Measurements from ENCODE around the gene TRIO.

Gene TRIO

DNA sequence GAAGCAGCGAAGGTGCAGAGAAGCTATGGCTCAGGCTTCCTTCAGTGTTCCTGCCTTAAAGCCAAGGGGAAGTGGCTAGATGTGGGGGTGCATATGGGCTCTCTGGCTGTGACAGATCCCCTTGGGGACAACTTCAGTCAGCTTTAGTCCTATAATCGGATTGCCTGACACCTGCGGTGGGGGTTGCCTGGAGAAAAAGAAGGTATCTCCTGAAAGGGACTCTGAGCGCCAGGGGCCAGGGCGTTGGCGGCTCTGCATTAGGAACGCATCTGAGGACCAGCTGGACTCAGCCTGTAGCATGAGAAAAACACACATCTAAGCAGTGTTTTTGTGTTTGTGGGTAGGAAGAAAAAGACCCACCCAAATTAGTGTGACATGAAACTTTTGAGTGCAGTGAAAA, 354.2 kb downstream of the TRIO start:
- Histone ChIP-seq H3K4me3 (ENCODE audit: low read length) (no peak overlapping the region), H3K9ac (ENCODE audit: low read depth, low read length) (no peak overlapping the region), H3K27me3 (ENCODE audit: insufficient read depth, low read length) (no peaks in the 10 kb centered on the region), H3K36me3 (ENCODE audit: insufficient read depth, low read depth, low read length) (peaks cover 82% of the 10 kb centered on the region), H3K4me1 (ENCODE audit: insufficient read depth, low read length) (no peaks in the 10 kb centered on the region), H3K9me3 (ENCODE audit: insufficient read depth, low read depth, low read length) (no peaks in the 10 kb centered on the region), H3K27ac (ENCODE audit: low read length) (no peak overlapping the region)

DNA sequence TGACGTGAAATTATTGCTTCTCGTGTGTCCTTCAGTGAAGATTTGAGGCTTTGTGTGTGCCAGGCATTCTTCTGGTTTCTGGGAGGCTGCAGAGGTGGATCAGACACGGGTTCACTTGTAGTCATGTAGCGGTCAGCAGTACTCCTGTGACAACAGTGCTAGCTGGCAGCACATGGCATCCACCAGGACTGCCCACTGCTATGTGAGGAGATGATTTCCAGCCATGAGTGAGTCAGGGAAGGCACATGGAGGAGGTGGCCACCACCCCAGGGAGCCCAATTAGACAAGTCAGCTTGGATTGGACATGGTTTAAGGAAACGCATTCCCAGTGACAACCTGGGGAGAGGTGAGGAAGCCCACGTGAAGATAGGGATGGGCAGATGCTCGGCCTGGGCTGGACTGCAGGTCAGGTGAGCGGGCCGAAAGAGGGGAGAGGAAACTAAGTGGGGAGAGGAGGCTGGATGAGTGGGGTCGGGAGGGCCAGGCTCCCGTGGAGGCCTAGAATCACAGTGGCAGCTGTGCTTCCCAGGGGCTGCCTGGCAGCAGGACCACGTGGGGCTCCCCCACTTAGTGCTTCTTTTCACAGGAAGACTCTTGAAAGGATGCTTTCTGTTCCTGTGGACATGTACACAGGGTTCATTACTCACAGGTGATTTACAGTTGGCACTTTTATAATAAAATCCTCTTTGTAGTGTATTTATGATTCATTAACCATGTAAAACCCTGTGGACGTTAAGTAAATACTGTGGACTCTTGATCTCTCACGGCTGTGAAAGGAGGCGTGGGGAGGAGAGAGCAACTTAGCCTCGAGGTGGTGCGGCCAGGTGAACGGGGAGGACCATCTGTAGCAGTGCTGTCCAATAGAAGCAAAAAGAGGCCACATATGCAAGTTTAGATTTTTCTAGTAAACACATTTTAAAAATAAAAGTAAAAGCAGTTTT, 358.5 kb downstream of the TRIO start:
- H3K9me3 ChIP-seq (ENCODE audit: insufficient read depth, low read depth, low read length) = no peaks in the 10 kb centered on the region
- no peaks in the 10 kb centered on the region for H3K4me1 ChIP-seq (ENCODE audit: insufficient read depth, low read length)
- H3K36me3 ChIP-seq (ENCODE audit: insufficient read depth, low read depth, low read length) = peaks cover 70% of the 10 kb centered on the region
- H3K9ac ChIP-seq (ENCODE audit: low read depth, low read length) = no peak overlapping the region
- no peak overlapping the region for H3K27ac ChIP-seq (ENCODE audit: low read length)
- no peaks in the 10 kb centered on the region for H3K27me3 ChIP-seq (ENCODE audit: insufficient read depth, low read length)
- H3K4me3 ChIP-seq (ENCODE audit: low read length) = no peak overlapping the region

DNA sequence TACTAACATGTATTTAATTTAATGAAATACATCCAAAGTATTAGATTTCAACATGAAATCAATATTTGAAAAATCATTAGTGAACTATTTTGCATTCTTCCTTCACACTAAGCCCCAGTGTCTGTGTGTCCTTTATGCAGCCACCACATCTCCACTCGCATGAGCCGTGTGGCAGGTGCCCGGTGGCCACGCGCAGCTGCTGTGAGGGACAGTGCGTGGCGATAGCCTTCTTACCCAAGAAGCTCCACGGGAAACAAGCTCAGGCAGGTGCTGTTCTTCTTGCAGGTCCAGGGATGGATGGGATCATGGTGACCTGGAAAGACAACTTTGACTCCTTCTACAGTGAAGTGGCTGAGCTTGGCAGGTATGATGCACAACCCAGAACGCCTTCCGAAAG, 359.1 kb downstream of the TRIO start:
- Histone ChIP-seq H3K4me3 (ENCODE audit: low read length) (no peak overlapping the region), H3K27ac (ENCODE audit: low read length) (no peak overlapping the region), H3K4me1 (ENCODE audit: insufficient read depth, low read length) (no peaks in the 10 kb centered on the region), H3K27me3 (ENCODE audit: insufficient read depth, low read length) (no peaks in the 10 kb centered on the region), H3K36me3 (ENCODE audit: insufficient read depth, low read depth, low read length) (peaks cover 68% of the 10 kb centered on the region), H3K9me3 (ENCODE audit: insufficient read depth, low read depth, low read length) (no peaks in the 10 kb centered on the region), H3K9ac (ENCODE audit: low read depth, low read length) (no peak overlapping the region)

DNA sequence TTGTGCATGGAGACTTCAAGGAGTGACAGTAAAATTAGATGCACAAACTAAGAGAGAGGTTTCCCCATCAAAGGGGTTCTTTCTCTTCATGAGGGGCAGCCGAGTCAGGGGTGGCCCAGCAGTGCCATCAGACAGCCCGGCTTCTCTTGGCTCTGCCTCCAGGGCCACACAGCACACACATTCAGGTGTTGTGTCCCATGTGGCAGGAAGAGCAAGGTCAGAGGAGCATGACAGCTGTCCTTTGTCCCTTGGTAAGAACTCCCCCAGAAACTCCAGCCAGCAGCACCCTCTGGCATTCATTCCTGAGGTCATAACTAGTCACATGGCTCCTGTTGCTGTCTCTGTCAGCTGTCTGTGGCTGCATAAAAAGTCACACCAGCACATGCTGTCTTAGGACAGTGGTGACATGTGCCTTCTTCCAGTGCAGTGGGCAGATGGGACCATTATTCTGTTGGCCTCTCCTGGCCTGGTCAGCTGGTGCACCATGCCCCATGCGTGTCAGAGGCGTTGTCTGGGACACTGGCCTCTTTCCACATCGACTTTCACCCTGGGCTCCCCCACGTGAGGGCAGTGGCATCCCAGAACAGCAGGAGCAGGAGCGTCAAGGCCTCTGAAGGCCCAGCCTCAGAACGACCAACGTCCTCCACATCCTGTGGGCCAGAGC, 360.0 kb downstream of the TRIO start:
- no peaks in the 10 kb centered on the region for H3K4me1 ChIP-seq (ENCODE audit: insufficient read depth, low read length)
- no peaks in the 10 kb centered on the region for H3K9me3 ChIP-seq (ENCODE audit: insufficient read depth, low read depth, low read length)
- peaks cover 68% of the 10 kb centered on the region for H3K36me3 ChIP-seq (ENCODE audit: insufficient read depth, low read depth, low read length)
- no peak overlapping the region for H3K9ac ChIP-seq (ENCODE audit: low read depth, low read length)
- H3K27me3 ChIP-seq (ENCODE audit: insufficient read depth, low read length) = no peaks in the 10 kb centered on the region
- no peak overlapping the region for H3K27ac ChIP-seq (ENCODE audit: low read length)
- no peak overlapping the region for H3K4me3 ChIP-seq (ENCODE audit: low read length)

DNA sequence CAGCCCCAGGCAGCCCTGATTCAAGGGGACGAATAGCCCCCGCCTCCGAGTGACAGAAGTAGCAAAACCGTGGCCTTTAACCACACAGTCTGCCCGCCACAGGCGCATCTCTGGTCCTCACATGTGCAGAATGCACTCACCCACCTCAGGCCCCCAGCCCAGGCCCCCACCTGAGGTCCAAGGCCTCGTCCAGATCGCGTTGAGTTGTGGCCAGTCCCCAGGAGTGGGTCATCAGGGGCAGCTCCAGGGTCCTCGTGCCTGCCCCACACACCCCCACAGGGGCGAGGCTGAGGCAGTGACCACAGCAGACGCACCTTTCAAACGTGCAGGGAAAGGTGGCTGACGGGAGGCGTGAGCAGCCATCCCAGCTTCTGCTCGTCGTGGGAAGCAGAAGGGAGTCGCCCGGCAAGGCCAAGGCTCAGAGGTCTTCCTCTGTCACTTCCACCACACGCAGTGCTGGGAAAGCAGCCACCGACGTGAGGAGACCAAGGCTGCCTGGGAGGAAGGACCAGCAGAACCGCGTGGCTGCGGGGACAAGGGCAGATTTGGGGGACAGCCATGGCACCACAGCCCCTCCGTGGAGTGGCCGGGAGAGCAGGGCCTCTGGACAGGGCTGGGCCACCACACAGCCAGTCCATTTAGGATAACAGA, 360.7 kb downstream of the TRIO start:
- H3K9ac ChIP-seq (ENCODE audit: low read depth, low read length) = no peak overlapping the region
- H3K27ac ChIP-seq (ENCODE audit: low read length) = no peak overlapping the region
- H3K4me1 ChIP-seq (ENCODE audit: insufficient read depth, low read length) = no peaks in the 10 kb centered on the region
- peaks cover 66% of the 10 kb centered on the region for H3K36me3 ChIP-seq (ENCODE audit: insufficient read depth, low read depth, low read length)
- no peaks in the 10 kb centered on the region for H3K27me3 ChIP-seq (ENCODE audit: insufficient read depth, low read length)
- no peaks in the 10 kb centered on the region for H3K9me3 ChIP-seq (ENCODE audit: insufficient read depth, low read depth, low read length)
- H3K4me3 ChIP-seq (ENCODE audit: low read length) = no peak overlapping the region

DNA sequence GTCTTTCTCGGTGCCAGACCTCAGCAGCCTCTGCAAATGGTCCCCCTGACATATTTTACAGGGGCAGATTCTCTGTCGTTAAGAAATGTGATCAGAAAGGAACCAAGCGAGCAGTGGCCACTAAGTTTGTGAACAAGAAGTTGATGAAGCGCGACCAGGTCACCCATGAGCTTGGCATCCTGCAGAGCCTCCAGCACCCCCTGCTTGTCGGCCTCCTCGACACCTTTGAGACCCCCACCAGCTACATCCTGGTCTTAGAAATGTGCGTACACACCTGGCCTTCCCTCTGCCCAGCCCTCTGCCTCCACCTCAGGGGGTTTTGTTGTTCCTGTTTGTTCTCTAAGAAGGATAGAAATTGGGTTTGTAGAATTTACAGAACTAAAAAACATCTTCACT, 361.2 kb downstream of the TRIO start:
- Histone ChIP-seq H3K9ac (ENCODE audit: low read depth, low read length) (no peak overlapping the region), H3K36me3 (ENCODE audit: insufficient read depth, low read depth, low read length) (peaks cover 60% of the 10 kb centered on the region), H3K27ac (ENCODE audit: low read length) (no peak overlapping the region), H3K27me3 (ENCODE audit: insufficient read depth, low read length) (no peaks in the 10 kb centered on the region), H3K4me1 (ENCODE audit: insufficient read depth, low read length) (no peaks in the 10 kb centered on the region), H3K4me3 (ENCODE audit: low read length) (no peak overlapping the region), H3K9me3 (ENCODE audit: insufficient read depth, low read depth, low read length) (no peaks in the 10 kb centered on the region)

DNA sequence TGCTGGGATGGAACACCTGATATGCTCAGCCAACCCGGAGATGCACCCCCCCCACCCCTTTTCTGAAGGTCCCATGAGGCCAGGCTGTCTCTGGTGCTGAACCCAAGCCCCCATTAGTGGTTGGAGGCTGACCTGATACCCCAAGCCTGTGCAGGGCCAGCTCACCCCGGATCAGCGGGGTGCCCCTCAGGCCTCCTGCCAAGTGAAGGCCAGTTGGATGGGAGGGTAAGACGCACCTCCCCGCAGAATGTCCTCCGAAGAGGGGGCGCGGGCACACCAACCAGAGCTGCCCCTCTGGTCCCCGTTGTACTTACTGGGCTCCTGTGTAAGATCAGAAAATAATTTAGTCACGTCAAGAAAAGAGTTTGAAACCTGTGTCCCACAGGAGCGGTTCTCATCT, 361.7 kb downstream of the TRIO start:
- no peaks in the 10 kb centered on the region for H3K4me1 ChIP-seq (ENCODE audit: insufficient read depth, low read length)
- H3K9me3 ChIP-seq (ENCODE audit: insufficient read depth, low read depth, low read length) = no peaks in the 10 kb centered on the region
- H3K36me3 ChIP-seq (ENCODE audit: insufficient read depth, low read depth, low read length) = peaks cover 59% of the 10 kb centered on the region
- no peak overlapping the region for H3K27ac ChIP-seq (ENCODE audit: low read length)
- H3K9ac ChIP-seq (ENCODE audit: low read depth, low read length) = no peak overlapping the region
- H3K4me3 ChIP-seq (ENCODE audit: low read length) = no peak overlapping the region
- no peaks in the 10 kb centered on the region for H3K27me3 ChIP-seq (ENCODE audit: insufficient read depth, low read length)

DNA sequence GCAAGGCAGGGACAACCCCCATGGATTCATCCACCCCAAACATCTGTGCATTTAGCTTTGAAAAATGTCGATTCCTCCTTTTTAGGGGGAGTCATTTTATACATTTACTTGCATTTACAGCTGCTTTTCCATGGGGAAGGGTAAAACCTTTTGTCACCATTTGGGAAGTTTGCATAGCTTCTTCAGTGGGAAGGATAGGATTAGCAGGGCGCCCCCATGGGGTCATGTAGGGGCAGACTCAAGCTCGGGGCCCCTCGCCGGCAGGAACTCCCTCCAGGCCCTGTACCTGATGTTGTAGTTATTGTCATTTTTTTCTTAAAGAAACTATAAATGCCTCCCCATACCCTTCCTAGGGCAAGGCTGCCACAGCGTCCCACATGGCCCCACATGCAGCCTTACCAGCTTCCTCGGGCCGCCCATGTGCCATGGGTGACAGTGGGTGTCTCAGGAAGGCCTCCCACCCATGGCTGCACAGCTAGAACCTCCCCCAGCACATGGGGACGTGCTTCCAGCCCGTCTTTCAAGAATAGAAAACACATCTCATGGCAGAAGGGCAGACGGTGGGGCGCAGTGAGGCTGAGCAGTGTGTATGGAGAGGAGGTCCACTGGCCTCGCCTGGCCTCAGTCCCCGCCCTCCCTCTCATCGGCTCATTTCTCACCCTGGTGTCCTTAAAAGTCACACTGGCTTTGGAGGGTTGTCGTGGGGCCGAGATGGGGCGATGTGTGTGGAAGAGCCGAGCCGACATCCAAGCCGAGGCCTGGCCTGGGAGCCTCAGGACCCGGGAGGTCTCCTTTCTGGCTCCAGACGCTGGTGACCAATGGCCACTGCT, 362.4 kb downstream of the TRIO start:
- H3K9ac ChIP-seq (ENCODE audit: low read depth, low read length) = no peak overlapping the region
- H3K4me3 ChIP-seq (ENCODE audit: low read length) = no peak overlapping the region
- H3K27ac ChIP-seq (ENCODE audit: low read length) = no peak overlapping the region
- no peaks in the 10 kb centered on the region for H3K4me1 ChIP-seq (ENCODE audit: insufficient read depth, low read length)
- H3K9me3 ChIP-seq (ENCODE audit: insufficient read depth, low read depth, low read length) = no peaks in the 10 kb centered on the region
- H3K27me3 ChIP-seq (ENCODE audit: insufficient read depth, low read length) = no peaks in the 10 kb centered on the region
- H3K36me3 ChIP-seq (ENCODE audit: insufficient read depth, low read depth, low read length) = peaks cover 55% of the 10 kb centered on the region

DNA sequence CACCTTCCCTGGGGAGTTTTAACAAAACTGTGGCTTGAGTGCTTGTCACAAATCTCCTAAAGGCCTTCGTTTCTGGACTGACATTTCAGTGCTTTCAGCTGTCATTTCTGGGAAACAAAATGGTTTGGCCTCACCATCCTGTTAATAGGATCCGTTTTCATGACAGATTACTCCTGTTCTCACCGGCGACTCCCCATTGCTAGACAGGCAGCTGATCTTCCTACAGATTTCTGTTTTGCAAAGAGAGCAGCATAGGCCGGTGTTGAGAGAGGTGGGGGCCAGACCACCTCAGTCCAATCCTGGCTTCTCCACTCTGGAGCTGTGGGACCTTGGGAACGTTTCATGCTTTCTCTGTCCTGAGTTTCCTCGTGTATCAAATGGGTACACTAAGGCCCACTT, 363.0 kb downstream of the TRIO start:
- Histone ChIP-seq H3K36me3 (ENCODE audit: insufficient read depth, low read depth, low read length) (peaks cover 53% of the 10 kb centered on the region), H3K27ac (ENCODE audit: low read length) (no peak overlapping the region), H3K4me3 (ENCODE audit: low read length) (no peak overlapping the region), H3K4me1 (ENCODE audit: insufficient read depth, low read length) (no peaks in the 10 kb centered on the region), H3K27me3 (ENCODE audit: insufficient read depth, low read length) (no peaks in the 10 kb centered on the region), H3K9me3 (ENCODE audit: insufficient read depth, low read depth, low read length) (no peaks in the 10 kb centered on the region), H3K9ac (ENCODE audit: low read depth, low read length) (no peak overlapping the region)

DNA sequence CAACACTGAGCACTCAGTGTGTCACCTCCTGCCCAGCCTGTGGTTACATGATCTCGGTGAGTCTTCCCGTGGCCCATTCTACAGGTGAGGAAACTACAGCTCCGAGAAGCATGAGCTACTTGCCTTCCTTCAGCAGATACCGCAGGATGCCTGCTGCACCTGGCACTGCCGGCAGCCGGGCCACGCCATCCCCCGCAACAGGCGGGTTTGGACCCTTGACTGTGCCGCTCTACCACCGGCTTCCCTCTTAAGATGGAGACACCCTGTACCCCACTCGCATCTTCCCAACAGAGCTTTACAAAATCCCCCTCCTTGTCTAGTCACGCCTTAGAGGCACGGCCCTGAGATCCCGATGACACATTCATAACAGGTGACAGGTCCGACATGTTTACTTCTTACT, 363.5 kb downstream of the TRIO start:
- Histone ChIP-seq H3K4me1 (ENCODE audit: insufficient read depth, low read length) (no peaks in the 10 kb centered on the region), H3K9ac (ENCODE audit: low read depth, low read length) (no peak overlapping the region), H3K27me3 (ENCODE audit: insufficient read depth, low read length) (no peaks in the 10 kb centered on the region), H3K4me3 (ENCODE audit: low read length) (no peak overlapping the region), H3K27ac (ENCODE audit: low read length) (no peak overlapping the region), H3K9me3 (ENCODE audit: insufficient read depth, low read depth, low read length) (no peaks in the 10 kb centered on the region), H3K36me3 (ENCODE audit: insufficient read depth, low read depth, low read length) (peaks cover 47% of the 10 kb centered on the region)

DNA sequence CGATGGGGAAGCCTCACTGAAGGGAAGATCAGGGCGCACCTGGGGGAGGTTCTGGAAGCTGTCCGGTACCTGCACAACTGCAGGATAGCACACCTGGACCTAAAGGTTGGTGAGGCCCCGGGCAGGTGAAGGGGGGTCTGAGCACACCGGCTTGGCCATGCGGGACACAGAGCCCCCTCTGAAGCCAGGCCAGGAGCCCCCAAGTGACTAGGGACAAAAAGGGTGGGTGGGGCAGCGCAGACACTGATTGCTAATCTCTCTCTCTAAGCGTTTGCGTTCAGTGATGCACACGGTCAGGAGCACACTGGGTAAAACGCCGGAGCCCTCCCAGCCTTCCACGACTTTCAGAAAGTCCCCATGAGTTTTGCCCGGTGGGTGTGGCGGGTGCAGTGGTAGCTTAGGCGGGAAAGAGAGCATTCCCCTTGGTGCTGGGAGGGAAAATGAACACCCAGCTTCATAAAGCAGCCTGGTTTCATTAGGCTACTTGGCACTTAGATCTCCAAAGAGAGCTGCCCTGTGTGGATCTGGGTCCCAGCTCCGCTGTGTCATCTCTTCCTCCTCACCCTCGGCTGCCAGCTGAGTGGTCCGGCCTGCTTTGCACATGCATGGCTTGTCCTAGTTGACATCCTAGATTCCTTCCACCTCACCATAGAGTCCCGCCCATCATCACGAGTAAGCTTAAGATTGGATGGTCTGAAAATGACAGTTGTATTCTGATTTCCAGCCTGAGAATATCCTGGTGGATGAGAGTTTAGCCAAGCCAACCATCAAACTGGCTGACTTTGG, 364.2 kb downstream of the TRIO start:
- peaks cover 42% of the 10 kb centered on the region for H3K36me3 ChIP-seq (ENCODE audit: insufficient read depth, low read depth, low read length)
- no peak overlapping the region for H3K9ac ChIP-seq (ENCODE audit: low read depth, low read length)
- no peak overlapping the region for H3K4me3 ChIP-seq (ENCODE audit: low read length)
- no peaks in the 10 kb centered on the region for H3K9me3 ChIP-seq (ENCODE audit: insufficient read depth, low read depth, low read length)
- no peak overlapping the region for H3K27ac ChIP-seq (ENCODE audit: low read length)
- no peaks in the 10 kb centered on the region for H3K27me3 ChIP-seq (ENCODE audit: insufficient read depth, low read length)
- H3K4me1 ChIP-seq (ENCODE audit: insufficient read depth, low read length) = no peaks in the 10 kb centered on the region
